M059J (cell line): Measurements from ENCODE around the gene TDRD12. TPM values are rescaled to one million over a fixed set of nuclear protein-coding genes. Genes with fewer than 3 reads are reported as not detected.
A peak's percentile ranks its signal among the peaks of the same experiment; 100 is the strongest.
"Not testable (repeated sequence)": the region's sequence is repeated elsewhere in the genome, so short reads cannot be mapped to it uniquely, and the experiment has no call there.

Experiments used
- DNase-seq: peaks from one replicate; pipeline ENCODE4 v3.0.0-alpha.2; 2012; ENCODE audit warnings: low read depth
- total RNA-seq: library from RNA; depleted of rRNA; stranded (reverse); fragments of >200 nt; shearing (Covaris generic); gene quantifications from 2 replicates; pipeline ENCODE4 v1.2.3, GENCODE V29; 2014; rRNA removed

The TDRD12 gene
- total RNA-seq, 1 experiment from 2014 or later: 0.05 TPM

GRCh38 chr19:32866061-32866460 is 146.5 kb downstream of the TDRD12 start:
- no peak for DNase-seq

GRCh38 chr19:32866564-32867265 is 147.1 kb downstream of the TDRD12 start:
- DNase-seq: no peak

- DNase-seq: not testable (repeated sequence)
Observed at GRCh38 chr19:32867436-32867835, 147.9 kb downstream of the TDRD12 start.

GRCh38 chr19:32868206-32868950 is 148.8 kb downstream of the TDRD12 start:
- no peak for DNase-seq

- no peak for DNase-seq
Observed at GRCh38 chr19:32869369-32869965, 149.9 kb downstream of the TDRD12 start, which contains the start of gene SLC7A9. Gene SLC7A9, minus strand, starts transcription at chr19:32869767. Its CDS starts 1,233 bp downstream, at chr19:32868534.

- no peak for DNase-seq
Observed at GRCh38 chr19:32869966-32870573, 150.5 kb downstream of the TDRD12 start.

GRCh38 chr19:32870981-32871451 is 151.4 kb downstream of the TDRD12 start:
- DNase-seq: no peak

- no peak for DNase-seq
Observed at GRCh38 chr19:32872391-32872790, 152.8 kb downstream of the TDRD12 start.

- no peak for DNase-seq
Observed at GRCh38 chr19:32873247-32873959, 153.8 kb downstream of the TDRD12 start.

- no peak for DNase-seq
Observed at GRCh38 chr19:32874605-32875004, 155.0 kb downstream of the TDRD12 start.

- DNase-seq: no peak
Observed at GRCh38 chr19:32875428-32875827, 155.9 kb downstream of the TDRD12 start.

GRCh38 chr19:32876236-32876918 is 156.8 kb downstream of the TDRD12 start:
- peak; percentile 9 for DNase-seq

GRCh38 chr19:32876919-32877285 is 157.3 kb downstream of the TDRD12 start:
- DNase-seq: peak; percentile 77

Other genes with a start within 250 kb of the TDRD12 start
- gene PDCD5, start 138.6 kb upstream of the TDRD12 start, total RNA-seq: 213 and 234 TPM in 2 replicates
- gene ANKRD27, start 44.6 kb upstream of the TDRD12 start, total RNA-seq: 43.3 and 48.3 TPM in 2 replicates
- gene RGS9BP, start 43.9 kb upstream of the TDRD12 start, total RNA-seq: 0.66 and 1.1 TPM in 2 replicates
- 12.5 and 22.3 TPM in 2 replicates for gene NUDT19, start 27.9 kb upstream of the TDRD12 start, total RNA-seq
- not detected in 2 replicates for gene SLC7A9, start 150.0 kb downstream of the TDRD12 start, total RNA-seq